Thymus (tissue), 11 donors: Measurements from ENCODE around the gene HEPACAM. TPM values are rescaled to one million over a fixed set of nuclear protein-coding genes. Genes with fewer than 3 reads are reported as not detected.

Source experiments
- DNase-seq, 9 donors: peaks; one replicate each; pipeline ENCODE4 v3.0.0-alpha.2; 2013; ENCODE audit warnings: low spot score in 9 of 9, low read depth in 6 of 9, missing footprints in 1 of 9
- H3K27ac ChIP-seq, 2 donors: one replicate each; pipeline ENCODE4 v1.5.1; 2013; ENCODE audit warnings: control low read depth in 1 of 2, low read depth in 1 of 2, low read length in 1 of 2, mild to moderate bottlenecking in 1 of 2, moderate library complexity in 1 of 2
- H3K27me3 ChIP-seq, 2 donors: one replicate each; pipeline ENCODE4 v1.5.1; 2013; ENCODE audit warnings: low read length in 1 of 2; ENCODE audit not compliant: control insufficient read depth in 2 of 2, insufficient read depth in 1 of 2
- H3K36me3 ChIP-seq, 2 donors: one replicate each; pipeline ENCODE4 v1.5.1; 2013; ENCODE audit warnings: low read length in 1 of 2, mild to moderate bottlenecking in 1 of 2, moderate library complexity in 1 of 2; ENCODE audit not compliant: control insufficient read depth in 2 of 2, insufficient read depth in 2 of 2
- H3K4me1 ChIP-seq, 2 donors: one replicate each; pipeline ENCODE4 v1.5.1; 2013; ENCODE audit warnings: low read length in 2 of 2; ENCODE audit not compliant: control insufficient read depth in 2 of 2, insufficient read depth in 2 of 2
- H3K4me3 ChIP-seq, 2 donors: one replicate each; pipeline ENCODE4 v1.5.1; 2013; ENCODE audit warnings: low read length in 2 of 2, control low read depth in 1 of 2, mild to moderate bottlenecking in 1 of 2
- H3K9me3 ChIP-seq, 2 donors: one replicate each; pipeline ENCODE4 v1.5.1; 2013; ENCODE audit warnings: low read length in 1 of 2, mild to moderate bottlenecking in 1 of 2; ENCODE audit not compliant: control insufficient read depth in 2 of 2, insufficient read depth in 1 of 2
- WGBS: extraction: QIAGEN DNeasy Blood & Tissue Kit; methylation state at CpG from one replicate; pipeline ENCODE4 v1.1.7; 2013; 5-methylcytosine and 5-hydroxymethylcytosine counted together
- polyA plus RNA-seq: library from polyadenylated mRNA; stranded (reverse); fragments of 200-250 nt; gene quantifications from one replicate; pipeline ENCODE4 v1.2.3, GENCODE V29; 2013
- total RNA-seq: library from RNA; stranded (reverse); fragments of 120-200 nt; gene quantifications from one replicate; pipeline ENCODE4 v1.2.4, GENCODE V29; 2013
- donor health status: healthy.

The HEPACAM gene
- total and polyA plus RNA-seq, 2 donors, result under 0.01 to 0.14 TPM

DNA sequence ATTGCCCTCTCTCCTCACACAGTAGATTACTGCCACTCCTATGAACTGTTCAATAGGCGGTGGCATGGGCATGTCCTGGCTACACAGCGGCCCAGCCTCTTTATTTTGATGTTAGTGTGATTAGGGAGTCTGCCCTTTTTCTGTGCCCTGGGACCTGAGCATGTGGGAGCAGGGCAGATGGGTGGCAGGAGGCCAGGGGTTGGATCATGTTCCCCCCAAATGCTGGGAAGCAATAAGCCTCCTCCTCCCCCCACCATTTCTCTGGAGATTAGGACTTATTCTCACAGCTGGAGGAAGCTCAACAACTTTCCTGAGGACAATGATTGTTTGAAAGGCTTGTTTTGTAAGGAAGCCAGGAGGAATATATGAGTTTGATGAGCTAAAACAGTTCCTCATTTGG lies 15.9 kb downstream of the HEPACAM start:
- H3K27ac ChIP-seq, result no peak overlapping the region
- no peak overlapping the region for H3K4me3 ChIP-seq
- WGBS, result 96% methylated on average over 2 of the region's 2 CpGs
- peaks cover under 1 to 17% of the 10 kb centered on the region in 2 donors for H3K27me3 ChIP-seq
- H3K4me1 ChIP-seq, result peaks cover 14 to 26% of the 10 kb centered on the region in 2 donors
- no peak for DNase-seq
- no peaks in the 10 kb centered on the region for H3K36me3 ChIP-seq
- H3K9me3 ChIP-seq, result no peaks in the 10 kb centered on the region

DNA sequence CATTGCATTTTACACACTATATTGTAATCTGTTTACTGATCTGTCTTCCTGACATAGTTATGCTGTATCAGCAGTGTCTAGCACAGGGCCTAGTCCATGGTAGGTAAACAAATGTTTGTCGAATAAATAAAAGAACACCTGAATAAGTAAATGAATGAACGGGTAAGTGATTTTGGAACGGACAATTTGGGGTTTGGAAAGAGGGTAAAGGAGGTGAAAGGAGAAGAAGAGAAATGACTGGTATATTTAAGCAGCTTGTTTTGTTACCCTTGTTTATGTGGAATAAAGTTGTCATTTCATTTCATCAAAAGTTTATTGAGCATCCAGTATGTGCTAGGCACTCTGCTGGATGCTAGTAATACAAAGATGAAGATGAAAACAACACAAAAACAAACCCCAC lies 16.9 kb downstream of the HEPACAM start, which contains the start of gene HEPN1:
Gene HEPN1 (plus strand): TSS at position 301 of the 400 bp plus-strand sequence.
- Histone ChIP-seq H3K4me3 (no peak within 1 kb of the TSS), H3K9me3 (no peaks in the 10 kb centered on the region), H3K27ac (no peak within 1 kb of the TSS), H3K36me3 (no peaks in the 10 kb centered on the region), H3K4me1 (peaks cover 14 to 26% of the 10 kb centered on the region in 2 donors), H3K27me3 (peaks cover 0 to 17% of the 10 kb centered on the region in 2 donors)
- WGBS, result 92% methylated on average over 3 of the region's 3 CpGs
- no peak for DNase-seq

DNA sequence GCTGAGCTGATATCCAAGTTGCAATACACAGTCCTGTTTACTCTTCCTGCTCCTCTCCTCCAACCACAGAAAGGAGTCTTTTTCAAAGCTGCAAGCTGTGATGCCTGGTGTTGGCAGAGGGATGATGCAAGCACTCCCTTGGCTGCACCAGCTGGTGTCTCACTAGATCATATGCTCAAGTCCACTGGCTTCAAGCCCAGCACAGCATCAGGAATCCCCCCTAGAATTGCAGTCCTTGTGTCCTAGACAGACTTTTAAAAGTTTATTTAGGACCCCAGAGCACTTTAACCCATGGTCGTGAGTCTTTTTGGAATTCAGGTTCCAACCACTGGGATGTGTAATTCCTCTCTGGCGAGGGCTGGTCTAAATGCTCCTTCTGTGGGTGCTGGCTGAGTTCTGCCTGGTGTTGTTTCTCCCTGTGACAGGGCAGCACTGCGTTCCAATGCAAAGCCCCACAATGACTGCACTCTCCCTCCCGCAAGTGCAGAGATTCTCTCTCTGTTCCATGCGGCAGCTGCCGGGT lies 18.7 kb downstream of the HEPACAM start:
- H3K27me3 ChIP-seq, result peaks cover 0 to 12% of the 10 kb centered on the region in 2 donors
- 87% methylated on average over 6 of the region's 6 CpGs for WGBS
- no peak overlapping the region for H3K27ac ChIP-seq
- H3K36me3 ChIP-seq, result no peaks in the 10 kb centered on the region
- no peaks in the 10 kb centered on the region for H3K9me3 ChIP-seq
- peaks cover 7 to 11% of the 10 kb centered on the region in 2 donors for H3K4me1 ChIP-seq
- no peak overlapping the region for H3K4me3 ChIP-seq
- DNase-seq, result no peak

DNA sequence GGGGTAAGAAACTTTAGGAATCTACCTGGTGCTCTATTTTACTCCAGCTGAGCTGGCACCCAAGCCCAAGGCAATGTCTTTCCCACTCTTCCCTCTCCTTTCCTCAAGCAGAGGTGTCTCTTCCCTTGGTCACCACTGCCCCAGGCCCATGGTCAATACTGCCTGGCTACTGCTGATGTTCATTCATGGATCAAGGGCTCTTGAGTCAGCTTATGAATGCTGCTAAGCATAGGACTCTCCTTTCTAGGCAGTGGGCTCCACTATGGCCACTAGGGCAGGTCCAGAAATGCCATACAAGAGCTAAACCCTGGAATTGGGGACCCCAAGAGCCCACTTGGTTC lies 19.5 kb downstream of the HEPACAM start:
- no peaks in the 10 kb centered on the region for H3K36me3 ChIP-seq
- no peak overlapping the region for H3K27ac ChIP-seq
- H3K9me3 ChIP-seq, result no peaks in the 10 kb centered on the region
- peaks cover 0 to 5% of the 10 kb centered on the region in 2 donors for H3K27me3 ChIP-seq
- peaks cover 6 to 8% of the 10 kb centered on the region in 2 donors for H3K4me1 ChIP-seq
- no peak for DNase-seq
- no peak overlapping the region for H3K4me3 ChIP-seq

DNA sequence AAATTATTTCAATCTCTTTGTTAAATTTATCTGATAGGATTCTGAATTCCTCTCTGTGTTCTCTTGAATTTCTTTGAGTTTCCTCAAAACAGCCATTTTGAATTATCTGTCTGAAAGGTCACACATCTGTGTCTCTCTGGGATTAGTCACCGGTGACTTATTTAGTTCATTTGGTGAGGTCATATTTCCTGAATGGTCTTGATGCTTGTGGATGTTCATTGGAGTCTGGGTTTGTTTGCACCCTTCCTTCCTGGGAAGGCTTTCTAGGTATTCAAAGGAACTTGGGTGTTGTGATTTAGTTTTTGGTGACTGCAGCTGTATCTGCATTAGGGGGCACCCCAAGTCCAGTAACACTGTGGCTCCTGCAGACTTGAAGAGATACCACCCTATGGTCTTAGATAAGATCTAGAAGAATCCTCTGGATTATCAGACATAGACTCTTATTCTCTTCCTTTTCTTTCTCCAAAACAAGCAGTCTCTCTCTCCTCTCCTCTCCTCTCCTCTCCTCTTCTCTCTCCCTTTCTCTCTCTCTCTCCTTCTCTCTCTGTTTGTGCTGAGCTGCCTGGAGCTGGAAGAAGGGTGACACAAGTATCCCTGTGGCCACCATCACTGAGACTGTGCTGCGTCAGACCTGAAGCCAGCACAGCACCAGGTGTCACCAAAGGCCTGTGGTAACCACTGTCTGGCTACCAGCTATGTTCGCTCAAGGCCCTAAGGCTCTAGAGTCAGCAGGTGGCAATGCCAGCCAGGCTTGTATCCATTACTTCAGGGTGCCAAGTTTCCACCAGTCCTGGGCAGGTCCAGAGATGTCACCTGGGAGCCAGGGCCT lies 20.1 kb downstream of the HEPACAM start:
- DNase-seq, result no peak
- Histone ChIP-seq H3K4me1 (peaks cover under 1 to 5% of the 10 kb centered on the region in 2 donors), H3K9me3 (no peaks in the 10 kb centered on the region), H3K4me3 (no peak overlapping the region), H3K27ac (no peak overlapping the region), H3K27me3 (peaks cover 0 to under 1% of the 10 kb centered on the region in 2 donors), H3K36me3 (no peaks in the 10 kb centered on the region)
- WGBS, result 91% methylated on average over 3 of the region's 3 CpGs

DNA sequence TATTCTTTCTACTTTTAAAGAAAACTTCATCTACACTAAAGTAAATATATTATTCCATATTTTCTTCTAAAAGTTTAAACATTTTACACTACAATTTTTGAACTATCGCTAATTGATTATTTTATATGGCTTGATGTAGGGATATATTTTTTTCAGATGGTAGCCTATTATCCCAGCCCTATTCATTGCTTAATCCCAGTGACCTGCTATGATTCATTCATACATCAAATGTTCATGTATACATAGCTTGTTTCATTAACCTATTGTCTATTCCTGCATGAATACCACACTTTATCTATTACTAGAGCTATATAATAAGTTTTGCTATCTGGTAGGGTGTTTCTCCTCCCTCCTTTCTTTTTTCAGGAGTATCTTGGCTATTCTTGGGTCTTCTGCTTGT lies 33.2 kb downstream of the HEPACAM start:
- Histone ChIP-seq H3K27ac (no peak overlapping the region), H3K4me1 (no peaks in the 10 kb centered on the region), H3K4me3 (no peak overlapping the region), H3K9me3 (no peaks in the 10 kb centered on the region), H3K27me3 (peaks cover 0 to 19% of the 10 kb centered on the region in 2 donors), H3K36me3 (no peaks in the 10 kb centered on the region)
- no peak for DNase-seq
- WGBS, result 100% methylated on average over 1 of the region's 1 CpG

DNA sequence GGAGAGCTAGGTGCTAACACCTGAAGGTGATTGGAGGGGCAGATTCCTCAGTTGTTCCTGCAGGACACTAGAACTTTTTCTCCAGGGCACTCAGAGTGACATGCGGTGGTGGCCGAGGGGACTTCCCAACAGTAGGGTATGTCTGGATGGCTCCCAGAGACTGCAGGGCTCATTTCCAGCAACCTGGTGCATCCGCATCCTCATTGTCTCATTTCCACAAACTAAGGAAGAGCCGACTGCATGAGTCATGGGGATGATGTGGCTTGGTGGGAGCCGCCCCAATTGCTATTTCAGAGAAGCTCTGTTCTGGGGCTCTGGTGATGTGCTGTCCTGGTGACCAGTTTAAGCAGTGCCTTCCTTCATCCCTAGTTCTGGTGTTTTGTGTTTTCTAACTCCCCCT lies 35.4 kb downstream of the HEPACAM start:
- Histone ChIP-seq H3K27ac (no peak overlapping the region), H3K4me1 (no peaks in the 10 kb centered on the region), H3K4me3 (no peak overlapping the region), H3K27me3 (peaks cover 0 to 21% of the 10 kb centered on the region in 2 donors), H3K9me3 (no peaks in the 10 kb centered on the region), H3K36me3 (no peaks in the 10 kb centered on the region)
- DNase-seq, result no peak
- 93% methylated on average over 5 of the region's 5 CpGs for WGBS

DNA sequence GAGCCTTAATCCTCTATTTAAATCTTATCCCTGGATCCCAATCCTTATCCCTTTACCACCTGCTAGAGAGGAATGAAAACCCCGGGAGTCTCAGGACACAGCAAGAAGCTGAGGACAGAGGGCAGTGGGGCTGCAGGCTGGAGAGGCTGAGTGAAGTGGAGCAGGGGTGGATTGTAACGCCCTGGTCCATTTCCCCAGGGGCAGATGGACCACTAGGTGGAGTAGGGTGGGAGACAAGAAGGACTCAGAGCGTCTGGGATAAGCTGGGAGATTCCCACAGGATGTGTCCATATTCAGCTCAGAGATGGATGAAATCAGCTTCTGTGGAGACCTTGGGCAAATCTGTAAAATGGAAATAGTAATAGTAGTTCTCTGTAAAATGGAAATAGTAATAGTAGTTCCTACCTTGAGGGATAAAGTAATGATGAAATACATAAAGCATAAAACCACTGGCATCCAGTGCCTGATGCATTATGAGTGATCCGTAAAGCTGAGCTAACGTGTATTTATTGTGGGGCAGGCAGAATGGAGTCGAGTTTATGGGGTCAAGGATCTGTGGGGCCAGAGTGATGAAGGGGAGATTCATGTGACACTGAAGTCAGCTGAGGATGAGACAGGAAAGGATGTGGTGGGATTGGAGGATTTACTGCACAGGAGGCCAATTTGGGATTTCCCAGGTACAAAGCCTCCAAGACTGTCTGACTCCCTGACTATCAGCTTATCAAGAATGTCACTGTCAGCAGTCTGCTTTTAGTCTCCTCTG lies 36.3 kb downstream of the HEPACAM start:
- no peaks in the 10 kb centered on the region for H3K36me3 ChIP-seq
- no peak for DNase-seq
- 90% methylated on average over 6 of the region's 6 CpGs for WGBS
- H3K4me1 ChIP-seq, result no peaks in the 10 kb centered on the region
- no peaks in the 10 kb centered on the region for H3K9me3 ChIP-seq
- peaks cover 0 to 21% of the 10 kb centered on the region in 2 donors for H3K27me3 ChIP-seq
- no peak overlapping the region for H3K27ac ChIP-seq
- H3K4me3 ChIP-seq, result no peak overlapping the region

DNA sequence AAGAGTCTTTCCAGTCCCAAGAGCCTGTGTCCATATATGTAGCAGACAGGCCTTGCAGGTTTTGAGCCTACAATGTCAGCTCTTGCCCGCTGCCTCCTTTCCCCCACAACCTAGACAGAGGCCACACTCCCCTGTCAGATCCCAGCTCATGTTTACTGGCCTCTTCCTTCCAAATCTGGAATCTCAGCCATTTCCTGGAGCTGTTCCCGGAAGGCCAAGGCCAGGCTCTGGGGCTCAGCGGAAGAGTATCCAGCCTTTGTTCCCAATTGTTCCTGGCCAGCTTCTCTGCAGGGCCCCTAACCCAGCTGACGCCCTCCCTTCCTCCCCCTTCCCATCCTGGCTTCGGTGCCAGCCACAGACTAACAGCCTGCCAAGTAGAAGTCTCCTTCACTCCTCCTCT lies 37.1 kb downstream of the HEPACAM start:
- H3K9me3 ChIP-seq, result no peaks in the 10 kb centered on the region
- no peaks in the 10 kb centered on the region for H3K4me1 ChIP-seq
- no peak overlapping the region for H3K27ac ChIP-seq
- H3K4me3 ChIP-seq, result no peak overlapping the region
- no peaks in the 10 kb centered on the region for H3K36me3 ChIP-seq
- WGBS, result 83% methylated on average over 5 of the region's 5 CpGs
- H3K27me3 ChIP-seq, result peaks cover 0 to 21% of the 10 kb centered on the region in 2 donors
- no peak for DNase-seq
